GM23338 (cell line): ENCODE data around the gene PDLIM5. TPM values are rescaled to one million over a fixed set of nuclear protein-coding genes. Genes with fewer than 3 reads are reported as not detected.

ENCODE experiments used
- ATAC-seq: fragments of 200-7000 bp; cut with Tn5 transposase; 3 replicates; pipeline ENCODE4 v1.9.1; 2020
- DNase-seq: peaks from one replicate; pipeline ENCODE4 v3.0.0-alpha.2; 2015; ENCODE audit warnings: low spot score
- H2AFZ ChIP-seq: fragments of 200-600 bp; sonication (generic); 2 replicates; pipeline ENCODE4 v1.8.0; 2016; ENCODE audit warnings: antibody characterized with exemption, mild to moderate bottlenecking, moderate library complexity
- H3F3A ChIP-seq: fragments of 200-600 bp; sonication (generic); replicated peaks from 2 replicates; pipeline ENCODE4 v1.8.0; 2017; ENCODE audit warnings: antibody characterized with exemption, mixed run types, low read depth
- H3K27ac ChIP-seq: fragments of 200-600 bp; sonication (generic); 2 replicates; pipeline ENCODE4 v1.6.1; 2016; ENCODE audit warnings: low read depth
- H3K27me3 ChIP-seq: fragments of 200-600 bp; sonication (generic); 2 replicates; pipeline ENCODE4 v1.8.0; 2016; ENCODE audit warnings: mild to moderate bottlenecking, mixed run types, moderate library complexity; ENCODE audit not compliant: insufficient read depth
- H3K36me3 ChIP-seq: fragments of 200-600 bp; sonication (generic); 2 replicates; pipeline ENCODE4 v1.8.0; 2016; ENCODE audit warnings: mild to moderate bottlenecking; ENCODE audit not compliant: insufficient read depth
- H3K4me1 ChIP-seq: fragments of 200-600 bp; sonication (generic); 2 replicates; pipeline ENCODE4 v1.8.0; 2016; ENCODE audit warnings: mild to moderate bottlenecking, moderate library complexity; ENCODE audit not compliant: insufficient read depth
- H3K4me2 ChIP-seq: fragments of 200-600 bp; sonication (generic); 2 replicates; pipeline ENCODE4 v1.7.1; 2017; ENCODE audit warnings: mixed run types
- H3K4me3 ChIP-seq: fragments of 200-600 bp; sonication (generic); 2 replicates; pipeline ENCODE4 v1.6.1; 2016; ENCODE audit warnings: mixed run types
- H3K79me2 ChIP-seq: fragments of 200-600 bp; sonication (generic); replicated peaks from 2 replicates; pipeline ENCODE4 v1.8.0; 2017; ENCODE audit warnings: mild to moderate bottlenecking; ENCODE audit not compliant: insufficient read depth
- H3K9me2 ChIP-seq: fragments of 200-600 bp; sonication (generic); 2 replicates; pipeline ENCODE4 v1.8.0; 2017; ENCODE audit not compliant: insufficient read depth
- H4K20me1 ChIP-seq: fragments of 200-600 bp; sonication (generic); replicated peaks from 2 replicates; pipeline ENCODE4 v1.8.0; 2017; ENCODE audit warnings: mild to moderate bottlenecking; ENCODE audit not compliant: insufficient read depth
- H3K27ac Mint-ChIP-seq: 2 replicates; pipeline ENCODE4 v1.8.0; 2020; ENCODE audit warnings: inconsistent platforms, mild to moderate bottlenecking, moderate library complexity, mixed read lengths
- H3K27me3 Mint-ChIP-seq: 3 replicates; pipeline ENCODE4 v1.8.0; 2022; ENCODE audit warnings: low read depth, mild to moderate bottlenecking, moderate library complexity, mixed read lengths, inconsistent platforms; ENCODE audit not compliant: insufficient read depth, poor library complexity
- H3K36me3 Mint-ChIP-seq: 3 replicates; pipeline ENCODE4 v1.8.0; 2021; ENCODE audit warnings: low read depth, mild to moderate bottlenecking, inconsistent platforms, moderate library complexity, mixed read lengths
- H3K4me1 Mint-ChIP-seq: 3 replicates; pipeline ENCODE4 v1.8.0; 2020; ENCODE audit warnings: mild to moderate bottlenecking, inconsistent platforms, mixed read lengths
- H3K4me3 Mint-ChIP-seq: 3 replicates; pipeline ENCODE4 v1.8.0; 2021; ENCODE audit warnings: moderate library complexity, mild to moderate bottlenecking, inconsistent platforms, mixed read lengths
- H3K9me3 Mint-ChIP-seq: 3 replicates; pipeline ENCODE4 v1.8.0; 2020; ENCODE audit warnings: moderate library complexity, mild to moderate bottlenecking, inconsistent platforms, mixed read lengths
- CREB1 ChIP-seq: fragments of 250-450 bp; sonication (Bioruptor Pico); IDR thresholded peaks from 2 replicates; pipeline ENCODE4 v1.5.0; 2020; ENCODE audit warnings: low read depth, mild to moderate bottlenecking, moderate library complexity
- JUNB ChIP-seq: IDR thresholded peaks from one replicate; pipeline ENCODE4 v1.6.1; 2016; ENCODE audit warnings: antibody characterized with exemption; ENCODE audit not compliant: unreplicated experiment
- NANOG ChIP-seq: IDR thresholded peaks from 2 replicates; pipeline ENCODE4 v1.6.1; 2016; ENCODE audit warnings: antibody characterized with exemption, borderline replicate concordance
- POLR2AphosphoS5 ChIP-seq: IDR thresholded peaks from 2 replicates; pipeline ENCODE4 v1.6.1; 2016; ENCODE audit warnings: antibody characterized with exemption, low read depth
- STAT1 ChIP-seq: IDR thresholded peaks from one replicate; pipeline ENCODE4 v1.6.1; 2016; ENCODE audit warnings: antibody characterized with exemption; ENCODE audit not compliant: unreplicated experiment
- ZNF114 ChIP-seq: fragments of 250-450 bp; sonication (Bioruptor Pico); IDR thresholded peaks from 2 replicates; pipeline ENCODE4 v1.5.0; 2020; ENCODE audit warnings: mild to moderate bottlenecking, moderate library complexity
- ZNF331 ChIP-seq: fragments of 250-450 bp; sonication (Bioruptor Pico); IDR thresholded peaks from 2 replicates; pipeline ENCODE4 v1.5.0; 2020; ENCODE audit warnings: low read depth, mild to moderate bottlenecking, moderate library complexity
- polyA plus RNA-seq: library from polyadenylated mRNA; unstranded; fragments of >200 nt; fragmentation: Nextera tagmentation; extraction: Ambion mirVana; gene quantifications from 2 replicates; pipeline ENCODE4 v1.2.1, GENCODE V29; 2016
- total RNA-seq: library from RNA; depleted of rRNA; stranded (reverse); fragments of >200 nt; shearing (Covaris generic); gene quantifications from 2 replicates; pipeline ENCODE4 v1.2.3, GENCODE V29; 2014
- TF ChIP-seq, protein P1 (sequence below), 2 experiments: fragments of 200-600 bp in 1 of 2; sonication (generic) in 1 of 2; conservative IDR thresholded peaks; 2 replicates each; pipeline versions ENCODE4 v1.5.1 to v1.6.1; 2016 to 2017; ENCODE audit warnings: antibody characterized with exemption in 2 of 2, low read depth in 2 of 2, mild to moderate bottlenecking in 2 of 2, moderate library complexity in 1 of 2
- TF ChIP-seq, protein P2 (sequence below): IDR thresholded peaks from 2 replicates; pipeline ENCODE4 v1.6.1; 2016; ENCODE audit warnings: antibody characterized with exemption
- TF ChIP-seq, protein P3 (sequence below): IDR thresholded peaks from one replicate; pipeline ENCODE4 v1.6.1; 2018; ENCODE audit warnings: antibody characterized with exemption; ENCODE audit not compliant: unreplicated experiment
- TF ChIP-seq, protein P4 (sequence below): fragments of 250-450 bp; sonication (Bioruptor Pico); IDR thresholded peaks from 2 replicates; pipeline ENCODE4 v1.5.0; 2020; ENCODE audit warnings: mild to moderate bottlenecking, moderate library complexity

The PDLIM5 gene
- total and polyA plus RNA-seq, 2 experiments from 2014 or later: 45.2 to 53.0 TPM

DNA sequence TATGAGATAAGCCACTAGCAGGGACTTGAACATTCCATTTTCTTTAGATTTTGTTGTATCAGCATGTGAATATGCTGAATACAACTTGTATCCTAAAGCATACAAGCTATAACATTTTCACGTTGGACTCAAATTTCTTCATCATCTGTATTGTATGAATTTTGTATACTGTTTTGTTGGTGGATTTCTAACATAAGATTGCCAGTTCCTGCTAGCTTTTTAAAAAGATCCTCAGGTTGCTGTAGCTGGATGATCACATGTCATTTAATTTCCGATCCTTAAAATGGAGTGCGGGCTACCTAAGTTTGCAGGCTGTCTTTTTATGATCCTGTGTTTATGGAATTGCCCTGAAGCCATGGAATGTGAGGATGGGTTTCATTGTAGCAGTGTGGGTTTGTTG, 6.9 kb downstream of the PDLIM5 start:
- Histone ChIP-seq H3K4me1 (peaks cover 63% of the 10 kb centered on the region), H3K36me3 (no peaks in the 10 kb centered on the region), H3K4me2 (0 out of 2 replicates have a peak overlapping the region, but pooled peaks have one; percentile 6), H3K79me2 (peaks cover 67% of the 10 kb centered on the region), H3K4me3 (no peak overlapping the region), H4K20me1 (0 out of 2 replicates have a peak, but pooled peaks cover 4% of the 10 kb centered on the region), H3K27me3 (no peaks in the 10 kb centered on the region), H3K27ac (no peak overlapping the region), H3K9me2 (no peaks in the 10 kb centered on the region), H2AFZ (no peak overlapping the region), H3F3A (no peaks in the 10 kb centered on the region)
- peak overlapping the region; percentile 70; the same call in 1 of the 2 replicates for H3K27ac Mint-ChIP-seq
- DNase-seq (no peak), ATAC-seq (no peak)
- peaks cover 4% of the 10 kb centered on the region for H3K27me3 Mint-ChIP-seq
- no peaks in the 10 kb centered on the region for H3K9me3 Mint-ChIP-seq
- no peak overlapping the region for H3K4me3 Mint-ChIP-seq
- H3K36me3 Mint-ChIP-seq: peaks cover 9% of the 10 kb centered on the region; the same call in 2 of the 3 replicates
- peaks cover 64% of the 10 kb centered on the region for H3K4me1 Mint-ChIP-seq
- TF ChIP-seq ZNF331 (CRISPR knock-in tag) (no peak), ZNF114 (CRISPR knock-in tag) (no peak), CREB1 (no peak), STAT1 (no peak), NANOG (no peak), JUNB (no peak), POLR2AphosphoS5 (no peak)
- TF ChIP-seq, protein P1, sequence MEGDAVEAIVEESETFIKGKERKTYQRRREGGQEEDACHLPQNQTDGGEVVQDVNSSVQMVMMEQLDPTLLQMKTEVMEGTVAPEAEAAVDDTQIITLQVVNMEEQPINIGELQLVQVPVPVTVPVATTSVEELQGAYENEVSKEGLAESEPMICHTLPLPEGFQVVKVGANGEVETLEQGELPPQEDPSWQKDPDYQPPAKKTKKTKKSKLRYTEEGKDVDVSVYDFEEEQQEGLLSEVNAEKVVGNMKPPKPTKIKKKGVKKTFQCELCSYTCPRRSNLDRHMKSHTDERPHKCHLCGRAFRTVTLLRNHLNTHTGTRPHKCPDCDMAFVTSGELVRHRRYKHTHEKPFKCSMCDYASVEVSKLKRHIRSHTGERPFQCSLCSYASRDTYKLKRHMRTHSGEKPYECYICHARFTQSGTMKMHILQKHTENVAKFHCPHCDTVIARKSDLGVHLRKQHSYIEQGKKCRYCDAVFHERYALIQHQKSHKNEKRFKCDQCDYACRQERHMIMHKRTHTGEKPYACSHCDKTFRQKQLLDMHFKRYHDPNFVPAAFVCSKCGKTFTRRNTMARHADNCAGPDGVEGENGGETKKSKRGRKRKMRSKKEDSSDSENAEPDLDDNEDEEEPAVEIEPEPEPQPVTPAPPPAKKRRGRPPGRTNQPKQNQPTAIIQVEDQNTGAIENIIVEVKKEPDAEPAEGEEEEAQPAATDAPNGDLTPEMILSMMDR (conservative IDR thresholded peaks at IDR 0.05; ENCODE audit: low read depth in 2 of 2): no peak
- TF ChIP-seq, protein P2, sequence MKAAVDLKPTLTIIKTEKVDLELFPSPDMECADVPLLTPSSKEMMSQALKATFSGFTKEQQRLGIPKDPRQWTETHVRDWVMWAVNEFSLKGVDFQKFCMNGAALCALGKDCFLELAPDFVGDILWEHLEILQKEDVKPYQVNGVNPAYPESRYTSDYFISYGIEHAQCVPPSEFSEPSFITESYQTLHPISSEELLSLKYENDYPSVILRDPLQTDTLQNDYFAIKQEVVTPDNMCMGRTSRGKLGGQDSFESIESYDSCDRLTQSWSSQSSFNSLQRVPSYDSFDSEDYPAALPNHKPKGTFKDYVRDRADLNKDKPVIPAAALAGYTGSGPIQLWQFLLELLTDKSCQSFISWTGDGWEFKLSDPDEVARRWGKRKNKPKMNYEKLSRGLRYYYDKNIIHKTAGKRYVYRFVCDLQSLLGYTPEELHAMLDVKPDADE: no peak
- TF ChIP-seq, protein P3, sequence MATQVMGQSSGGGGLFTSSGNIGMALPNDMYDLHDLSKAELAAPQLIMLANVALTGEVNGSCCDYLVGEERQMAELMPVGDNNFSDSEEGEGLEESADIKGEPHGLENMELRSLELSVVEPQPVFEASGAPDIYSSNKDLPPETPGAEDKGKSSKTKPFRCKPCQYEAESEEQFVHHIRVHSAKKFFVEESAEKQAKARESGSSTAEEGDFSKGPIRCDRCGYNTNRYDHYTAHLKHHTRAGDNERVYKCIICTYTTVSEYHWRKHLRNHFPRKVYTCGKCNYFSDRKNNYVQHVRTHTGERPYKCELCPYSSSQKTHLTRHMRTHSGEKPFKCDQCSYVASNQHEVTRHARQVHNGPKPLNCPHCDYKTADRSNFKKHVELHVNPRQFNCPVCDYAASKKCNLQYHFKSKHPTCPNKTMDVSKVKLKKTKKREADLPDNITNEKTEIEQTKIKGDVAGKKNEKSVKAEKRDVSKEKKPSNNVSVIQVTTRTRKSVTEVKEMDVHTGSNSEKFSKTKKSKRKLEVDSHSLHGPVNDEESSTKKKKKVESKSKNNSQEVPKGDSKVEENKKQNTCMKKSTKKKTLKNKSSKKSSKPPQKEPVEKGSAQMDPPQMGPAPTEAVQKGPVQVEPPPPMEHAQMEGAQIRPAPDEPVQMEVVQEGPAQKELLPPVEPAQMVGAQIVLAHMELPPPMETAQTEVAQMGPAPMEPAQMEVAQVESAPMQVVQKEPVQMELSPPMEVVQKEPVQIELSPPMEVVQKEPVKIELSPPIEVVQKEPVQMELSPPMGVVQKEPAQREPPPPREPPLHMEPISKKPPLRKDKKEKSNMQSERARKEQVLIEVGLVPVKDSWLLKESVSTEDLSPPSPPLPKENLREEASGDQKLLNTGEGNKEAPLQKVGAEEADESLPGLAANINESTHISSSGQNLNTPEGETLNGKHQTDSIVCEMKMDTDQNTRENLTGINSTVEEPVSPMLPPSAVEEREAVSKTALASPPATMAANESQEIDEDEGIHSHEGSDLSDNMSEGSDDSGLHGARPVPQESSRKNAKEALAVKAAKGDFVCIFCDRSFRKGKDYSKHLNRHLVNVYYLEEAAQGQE: no peak
- TF ChIP-seq, protein P4, sequence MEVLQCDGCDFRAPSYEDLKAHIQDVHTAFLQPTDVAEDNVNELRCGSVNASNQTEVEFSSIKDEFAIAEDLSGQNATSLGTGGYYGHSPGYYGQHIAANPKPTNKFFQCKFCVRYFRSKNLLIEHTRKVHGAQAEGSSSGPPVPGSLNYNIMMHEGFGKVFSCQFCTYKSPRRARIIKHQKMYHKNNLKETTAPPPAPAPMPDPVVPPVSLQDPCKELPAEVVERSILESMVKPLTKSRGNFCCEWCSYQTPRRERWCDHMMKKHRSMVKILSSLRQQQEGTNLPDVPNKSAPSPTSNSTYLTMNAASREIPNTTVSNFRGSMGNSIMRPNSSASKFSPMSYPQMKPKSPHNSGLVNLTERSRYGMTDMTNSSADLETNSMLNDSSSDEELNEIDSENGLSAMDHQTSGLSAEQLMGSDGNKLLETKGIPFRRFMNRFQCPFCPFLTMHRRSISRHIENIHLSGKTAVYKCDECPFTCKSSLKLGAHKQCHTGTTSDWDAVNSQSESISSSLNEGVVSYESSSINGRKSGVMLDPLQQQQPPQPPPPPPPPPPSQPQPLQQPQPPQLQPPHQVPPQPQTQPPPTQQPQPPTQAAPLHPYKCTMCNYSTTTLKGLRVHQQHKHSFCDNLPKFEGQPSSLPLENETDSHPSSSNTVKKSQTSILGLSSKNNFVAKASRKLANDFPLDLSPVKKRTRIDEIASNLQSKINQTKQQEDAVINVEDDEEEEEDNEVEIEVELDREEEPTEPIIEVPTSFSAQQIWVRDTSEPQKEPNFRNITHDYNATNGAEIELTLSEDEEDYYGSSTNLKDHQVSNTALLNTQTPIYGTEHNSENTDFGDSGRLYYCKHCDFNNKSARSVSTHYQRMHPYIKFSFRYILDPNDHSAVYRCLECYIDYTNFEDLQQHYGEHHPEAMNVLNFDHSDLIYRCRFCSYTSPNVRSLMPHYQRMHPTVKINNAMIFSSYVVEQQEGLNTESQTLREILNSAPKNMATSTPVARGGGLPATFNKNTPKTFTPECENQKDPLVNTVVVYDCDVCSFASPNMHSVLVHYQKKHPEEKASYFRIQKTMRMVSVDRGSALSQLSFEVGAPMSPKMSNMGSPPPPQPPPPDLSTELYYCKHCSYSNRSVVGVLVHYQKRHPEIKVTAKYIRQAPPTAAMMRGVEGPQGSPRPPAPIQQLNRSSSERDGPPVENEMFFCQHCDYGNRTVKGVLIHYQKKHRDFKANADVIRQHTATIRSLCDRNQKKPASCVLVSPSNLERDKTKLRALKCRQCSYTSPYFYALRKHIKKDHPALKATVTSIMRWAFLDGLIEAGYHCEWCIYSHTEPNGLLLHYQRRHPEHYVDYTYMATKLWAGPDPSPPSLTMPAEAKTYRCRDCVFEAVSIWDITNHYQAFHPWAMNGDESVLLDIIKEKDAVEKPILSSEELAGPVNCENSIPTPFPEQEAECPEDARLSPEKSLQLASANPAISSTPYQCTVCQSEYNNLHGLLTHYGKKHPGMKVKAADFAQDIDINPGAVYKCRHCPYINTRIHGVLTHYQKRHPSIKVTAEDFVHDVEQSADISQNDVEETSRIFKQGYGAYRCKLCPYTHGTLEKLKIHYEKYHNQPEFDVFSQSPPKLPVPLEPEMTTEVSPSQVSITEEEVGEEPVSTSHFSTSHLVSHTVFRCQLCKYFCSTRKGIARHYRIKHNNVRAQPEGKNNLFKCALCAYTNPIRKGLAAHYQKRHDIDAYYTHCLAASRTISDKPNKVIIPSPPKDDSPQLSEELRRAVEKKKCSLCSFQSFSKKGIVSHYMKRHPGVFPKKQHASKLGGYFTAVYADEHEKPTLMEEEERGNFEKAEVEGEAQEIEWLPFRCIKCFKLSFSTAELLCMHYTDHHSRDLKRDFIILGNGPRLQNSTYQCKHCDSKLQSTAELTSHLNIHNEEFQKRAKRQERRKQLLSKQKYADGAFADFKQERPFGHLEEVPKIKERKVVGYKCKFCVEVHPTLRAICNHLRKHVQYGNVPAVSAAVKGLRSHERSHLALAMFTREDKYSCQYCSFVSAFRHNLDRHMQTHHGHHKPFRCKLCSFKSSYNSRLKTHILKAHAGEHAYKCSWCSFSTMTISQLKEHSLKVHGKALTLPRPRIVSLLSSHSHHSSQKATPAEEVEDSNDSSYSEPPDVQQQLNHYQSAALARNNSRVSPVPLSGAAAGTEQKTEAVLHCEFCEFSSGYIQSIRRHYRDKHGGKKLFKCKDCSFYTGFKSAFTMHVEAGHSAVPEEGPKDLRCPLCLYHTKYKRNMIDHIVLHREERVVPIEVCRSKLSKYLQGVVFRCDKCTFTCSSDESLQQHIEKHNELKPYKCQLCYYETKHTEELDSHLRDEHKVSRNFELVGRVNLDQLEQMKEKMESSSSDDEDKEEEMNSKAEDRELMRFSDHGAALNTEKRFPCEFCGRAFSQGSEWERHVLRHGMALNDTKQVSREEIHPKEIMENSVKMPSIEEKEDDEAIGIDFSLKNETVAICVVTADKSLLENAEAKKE (CRISPR knock-in tag): no peak
